ENCODE results near the gene AP2A2. TPM values are rescaled to one million over a fixed set of nuclear protein-coding genes. Genes with fewer than 3 reads are reported as not detected.

Gene AP2A2
- total RNA-seq, 1 experiment from 2014 or later, result 47.1 TPM

DNA sequence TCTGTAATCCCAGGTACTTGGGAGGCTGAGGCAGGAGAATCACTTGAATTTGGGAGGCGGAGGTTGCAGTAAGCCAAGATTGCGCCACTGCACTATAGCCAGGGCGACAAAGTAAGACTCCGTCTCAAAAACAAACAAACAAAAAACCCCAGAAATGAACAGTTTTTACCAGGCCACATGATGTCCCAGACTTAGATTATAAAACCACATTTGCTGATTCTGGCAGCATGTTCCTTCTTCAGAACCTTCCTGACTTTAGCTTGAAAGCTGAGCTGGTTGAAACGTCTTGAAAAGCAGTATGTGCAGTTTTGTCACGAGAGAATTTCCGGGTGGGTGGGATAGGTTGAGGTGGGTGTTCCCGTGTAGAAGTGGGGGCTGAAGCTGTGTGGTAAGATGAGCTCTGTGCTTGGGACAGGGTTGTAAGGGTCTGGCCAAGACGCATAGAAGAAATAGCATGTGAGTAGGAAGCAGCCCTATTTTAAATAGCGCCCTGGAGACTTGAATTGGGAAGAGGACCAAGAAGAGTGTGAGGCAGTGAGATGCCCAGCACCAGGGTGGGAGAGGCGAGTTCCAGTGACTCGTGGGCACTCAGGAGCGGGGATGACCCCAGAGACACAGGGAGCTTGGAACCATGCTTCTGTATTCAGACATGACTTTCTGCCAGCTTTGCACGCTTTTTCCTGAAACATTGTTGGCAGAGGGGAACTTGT lies 7.6 kb downstream of the AP2A2 start:
- H3K36me3 Mint-ChIP-seq, result peaks cover 2% of the 10 kb centered on the region; the same call in 1 of the 2 replicates
- no peak for TF ChIP-seq SOX15 (CRISPR knock-in tag; IDR thresholded peaks at IDR 0.05)
- TF ChIP-seq, protein P1, sequence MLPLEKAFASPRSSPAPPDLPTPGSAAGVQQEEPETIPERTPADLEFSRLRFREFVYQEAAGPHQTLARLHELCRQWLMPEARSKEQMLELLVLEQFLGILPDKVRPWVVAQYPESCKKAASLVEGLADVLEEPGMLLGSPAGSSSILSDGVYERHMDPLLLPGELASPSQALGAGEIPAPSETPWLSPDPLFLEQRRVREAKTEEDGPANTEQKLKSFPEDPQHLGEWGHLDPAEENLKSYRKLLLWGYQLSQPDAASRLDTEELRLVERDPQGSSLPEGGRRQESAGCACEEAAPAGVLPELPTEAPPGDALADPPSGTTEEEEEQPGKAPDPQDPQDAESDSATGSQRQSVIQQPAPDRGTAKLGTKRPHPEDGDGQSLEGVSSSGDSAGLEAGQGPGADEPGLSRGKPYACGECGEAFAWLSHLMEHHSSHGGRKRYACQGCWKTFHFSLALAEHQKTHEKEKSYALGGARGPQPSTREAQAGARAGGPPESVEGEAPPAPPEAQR (CRISPR knock-in tag; IDR thresholded peaks at IDR 0.05), result no peak
- no peak for TF ChIP-seq ATF1 (CRISPR knock-in tag; IDR thresholded peaks at IDR 0.05)
- no peak for TF ChIP-seq RORB (CRISPR knock-in tag; IDR thresholded peaks at IDR 0.05)
- TF ChIP-seq GABPB1 (CRISPR knock-in tag; IDR thresholded peaks at IDR 0.05), result no peak
- ChIA-PET POLR2A (no interaction called here), CTCF (interaction anchor here (1.6 to 2.6 kb wide), 3 partner anchors 8 to 13 kb away, joined by 6 to 9 read pairs (median 6); no protein-coding TSS in a partner anchor)
- H3K27ac Mint-ChIP-seq, result peak overlapping the region; percentile 93
- H3K4me1 Mint-ChIP-seq, result peaks cover 59% of the 10 kb centered on the region
- no peaks in the 10 kb centered on the region for H3K9me3 Mint-ChIP-seq
- peak overlapping the region; percentile 45 for H3K4me3 Mint-ChIP-seq
- no peak for DNase-seq (ENCODE audit: low spot score)
- no peaks in the 10 kb centered on the region for H3K27me3 Mint-ChIP-seq (ENCODE audit: low read depth)
- ATAC-seq, result no peak

DNA sequence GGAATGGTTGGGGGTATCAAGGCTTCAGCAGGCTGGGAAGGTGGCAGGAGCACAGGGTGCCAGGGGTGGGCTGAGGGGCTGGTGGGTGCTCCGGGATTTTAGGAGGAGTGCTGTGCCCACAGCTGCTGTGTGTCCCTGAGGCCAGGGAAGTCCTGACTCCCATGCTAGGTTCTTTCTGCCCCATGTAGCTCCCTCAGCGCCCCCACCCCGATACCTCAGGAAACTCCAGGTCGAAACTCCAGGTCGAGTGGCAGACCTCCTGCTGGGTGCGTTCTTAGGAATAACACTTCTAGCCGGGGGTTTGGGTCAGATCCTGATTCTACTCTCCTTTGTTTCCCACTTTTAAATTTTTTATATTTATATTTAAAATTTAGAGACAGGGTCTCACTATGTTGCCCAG lies 8.3 kb downstream of the AP2A2 start:
- DNase-seq (ENCODE audit: low spot score) (no peak), ATAC-seq (no peak)
- H3K36me3 Mint-ChIP-seq, result peaks cover 2% of the 10 kb centered on the region; the same call in 1 of the 2 replicates
- H3K4me1 Mint-ChIP-seq, result peaks cover 60% of the 10 kb centered on the region
- no peaks in the 10 kb centered on the region for H3K27me3 Mint-ChIP-seq (ENCODE audit: low read depth)
- TF ChIP-seq GABPB1 (CRISPR knock-in tag; IDR thresholded peaks at IDR 0.05) (no peak), GTF2I (CRISPR knock-in tag; conservative IDR thresholded peaks at IDR 0.05) (0 out of 2 replicates have a peak, but pooled peaks have one; percentile 39)
- peak overlapping the region; percentile 45 for H3K4me3 Mint-ChIP-seq
- H3K9me3 Mint-ChIP-seq, result no peaks in the 10 kb centered on the region
- H3K27ac Mint-ChIP-seq, result peak overlapping the region; percentile 93
- POLR2A ChIA-PET, result interaction anchor here (0.6 kb wide), 1 partner anchor 15 kb away, joined by 3 read pairs; no protein-coding TSS in a partner anchor
- CTCF ChIA-PET, result interaction anchor here (1.1 to 2.6 kb wide), 4 partner anchors 9 to 35 kb away, joined by 3 to 9 read pairs (median 6); no protein-coding TSS in a partner anchor

DNA sequence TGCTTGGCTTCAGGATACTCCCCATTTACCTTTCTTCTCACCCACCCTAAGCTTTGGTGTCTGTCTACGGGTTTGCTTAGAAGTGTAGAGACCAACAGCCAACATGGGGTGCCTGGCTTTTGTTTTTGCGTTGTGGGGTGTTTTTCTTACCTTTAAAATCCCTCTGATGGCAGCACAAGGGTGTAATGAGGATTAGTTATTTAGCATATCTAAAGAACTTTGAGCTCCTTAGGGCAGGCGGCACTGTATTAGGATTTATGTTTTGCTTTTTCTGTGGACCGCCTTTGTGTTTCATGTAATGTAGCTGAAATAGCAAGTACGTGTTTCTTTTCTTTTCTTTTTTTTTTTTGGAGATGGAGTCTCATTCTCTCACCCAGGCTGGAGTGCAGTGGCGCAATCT lies 8.9 kb downstream of the AP2A2 start:
- no peaks in the 10 kb centered on the region for H3K27me3 Mint-ChIP-seq (ENCODE audit: low read depth)

DNA sequence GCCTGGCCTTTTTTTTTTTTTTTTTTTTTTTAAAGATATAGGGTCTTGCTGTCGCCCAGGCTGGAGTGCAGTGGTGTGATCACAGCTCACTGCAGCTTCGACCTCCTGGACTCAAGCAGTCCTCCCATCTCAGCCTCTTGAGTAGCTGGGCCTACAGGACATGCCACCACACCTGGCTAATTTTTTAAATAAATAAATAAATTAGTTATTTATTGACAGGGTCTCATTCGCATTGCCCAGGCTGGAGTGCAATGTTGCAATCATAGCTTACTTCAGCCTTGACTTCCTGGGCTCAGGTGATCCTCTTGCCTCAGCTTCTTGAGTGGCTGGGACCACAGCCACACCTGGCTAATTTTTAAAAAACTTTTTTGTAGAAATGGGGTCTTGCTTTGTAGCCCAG lies 10.5 kb downstream of the AP2A2 start:
- CTCF ChIA-PET, result interaction anchor here (1.3 kb wide), 1 partner anchor 11 kb away, joined by 4 read pairs; no protein-coding TSS in a partner anchor
- TF ChIP-seq GABPB1 (CRISPR knock-in tag; IDR thresholded peaks at IDR 0.05) (0 out of 2 replicates have a peak, but pooled peaks have one; percentile 27), ZNF416 (CRISPR knock-in tag; IDR thresholded peaks at IDR 0.05) (no peak), FOXP1 (CRISPR knock-in tag; IDR thresholded peaks at IDR 0.05; ENCODE audit: borderline replicate concordance) (no peak), TEAD1 (CRISPR knock-in tag; IDR thresholded peaks at IDR 0.05) (no peak), NR2C2 (CRISPR knock-in tag; IDR thresholded peaks at IDR 0.05) (no peak), CREB1 (CRISPR knock-in tag; IDR thresholded peaks at IDR 0.05) (no peak)
- TF ChIP-seq, protein P2, sequence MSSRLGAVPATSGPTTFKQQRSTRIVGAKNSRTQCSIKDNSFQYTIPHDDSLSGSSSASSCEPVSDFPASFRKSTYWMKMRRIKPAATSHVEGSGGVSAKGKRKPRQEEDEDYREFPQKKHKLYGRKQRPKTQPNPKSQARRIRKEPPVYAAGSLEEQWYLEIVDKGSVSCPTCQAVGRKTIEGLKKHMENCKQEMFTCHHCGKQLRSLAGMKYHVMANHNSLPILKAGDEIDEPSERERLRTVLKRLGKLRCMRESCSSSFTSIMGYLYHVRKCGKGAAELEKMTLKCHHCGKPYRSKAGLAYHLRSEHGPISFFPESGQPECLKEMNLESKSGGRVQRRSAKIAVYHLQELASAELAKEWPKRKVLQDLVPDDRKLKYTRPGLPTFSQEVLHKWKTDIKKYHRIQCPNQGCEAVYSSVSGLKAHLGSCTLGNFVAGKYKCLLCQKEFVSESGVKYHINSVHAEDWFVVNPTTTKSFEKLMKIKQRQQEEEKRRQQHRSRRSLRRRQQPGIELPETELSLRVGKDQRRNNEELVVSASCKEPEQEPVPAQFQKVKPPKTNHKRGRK (CRISPR knock-in tag; IDR thresholded peaks at IDR 0.05; ENCODE audit: borderline replicate concordance), result no peak
- TF ChIP-seq, protein P3, sequence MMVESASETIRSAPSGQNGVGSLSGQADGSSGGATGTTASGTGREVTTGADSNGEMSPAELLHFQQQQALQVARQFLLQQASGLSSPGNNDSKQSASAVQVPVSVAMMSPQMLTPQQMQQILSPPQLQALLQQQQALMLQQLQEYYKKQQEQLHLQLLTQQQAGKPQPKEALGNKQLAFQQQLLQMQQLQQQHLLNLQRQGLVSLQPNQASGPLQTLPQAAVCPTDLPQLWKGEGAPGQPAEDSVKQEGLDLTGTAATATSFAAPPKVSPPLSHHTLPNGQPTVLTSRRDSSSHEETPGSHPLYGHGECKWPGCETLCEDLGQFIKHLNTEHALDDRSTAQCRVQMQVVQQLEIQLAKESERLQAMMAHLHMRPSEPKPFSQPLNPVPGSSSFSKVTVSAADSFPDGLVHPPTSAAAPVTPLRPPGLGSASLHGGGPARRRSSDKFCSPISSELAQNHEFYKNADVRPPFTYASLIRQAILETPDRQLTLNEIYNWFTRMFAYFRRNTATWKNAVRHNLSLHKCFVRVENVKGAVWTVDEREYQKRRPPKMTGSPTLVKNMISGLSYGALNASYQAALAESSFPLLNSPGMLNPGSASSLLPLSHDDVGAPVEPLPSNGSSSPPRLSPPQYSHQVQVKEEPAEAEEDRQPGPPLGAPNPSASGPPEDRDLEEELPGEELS (CRISPR knock-in tag; IDR thresholded peaks at IDR 0.05), result no peak
- DNase-seq (ENCODE audit: low spot score) (no peak), ATAC-seq (no peak)
- Mint-ChIP-seq H3K9me3 (no peaks in the 10 kb centered on the region), H3K36me3 (peaks cover 2% of the 10 kb centered on the region; the same call in 1 of the 2 replicates), H3K27ac (no peak overlapping the region), H3K27me3 (ENCODE audit: low read depth) (no peaks in the 10 kb centered on the region), H3K4me1 (peaks cover 72% of the 10 kb centered on the region), H3K4me3 (no peak overlapping the region)
- POLR2A ChIA-PET, result interaction anchor here (0.6 to 0.7 kb wide), 2 partner anchors 73 to 216 kb away, joined by 3 to 6 read pairs; no protein-coding TSS in a partner anchor

More for the DNA sequence above, 8.9 kb downstream of the AP2A2 start:
- Mint-ChIP-seq H3K36me3 (peaks cover 2% of the 10 kb centered on the region; the same call in 1 of the 2 replicates), H3K4me3 (peak overlapping the region; percentile 46; the same call in 1 of the 2 replicates), H3K4me1 (peaks cover 61% of the 10 kb centered on the region), H3K9me3 (no peaks in the 10 kb centered on the region), H3K27ac (peak overlapping the region; percentile 95)
- POLR2A ChIA-PET, result interaction anchor here (0.6 kb wide), 2 partner anchors 16 to 19 kb away, joined by 3 to 4 read pairs; no protein-coding TSS in a partner anchor
- TF ChIP-seq ESRRA (CRISPR knock-in tag; IDR thresholded peaks at IDR 0.05; ENCODE audit: borderline replicate concordance), result no peak
- TF ChIP-seq, protein P4, sequence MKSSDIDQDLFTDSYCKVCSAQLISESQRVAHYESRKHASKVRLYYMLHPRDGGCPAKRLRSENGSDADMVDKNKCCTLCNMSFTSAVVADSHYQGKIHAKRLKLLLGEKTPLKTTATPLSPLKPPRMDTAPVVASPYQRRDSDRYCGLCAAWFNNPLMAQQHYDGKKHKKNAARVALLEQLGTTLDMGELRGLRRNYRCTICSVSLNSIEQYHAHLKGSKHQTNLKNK (CRISPR knock-in tag; IDR thresholded peaks at IDR 0.05), result no peak
- no peak for TF ChIP-seq ZNF219 (CRISPR knock-in tag; IDR thresholded peaks at IDR 0.05; ENCODE audit: borderline replicate concordance)
- TF ChIP-seq OVOL2 (CRISPR knock-in tag; IDR thresholded peaks at IDR 0.05; ENCODE audit: borderline replicate concordance), result no peak
- no peak for TF ChIP-seq JAZF1 (CRISPR knock-in tag; IDR thresholded peaks at IDR 0.05)
- TF ChIP-seq TP53 (CRISPR knock-in tag; IDR thresholded peaks at IDR 0.05), result no peak
- no peak for TF ChIP-seq TCF7 (CRISPR knock-in tag; IDR thresholded peaks at IDR 0.05; ENCODE audit: low read depth)
- TF ChIP-seq HMGA2 (CRISPR knock-in tag; IDR thresholded peaks at IDR 0.05), result no peak
- TF ChIP-seq SMAD4 (CRISPR knock-in tag; IDR thresholded peaks at IDR 0.05), result no peak
- TF ChIP-seq, protein P5, sequence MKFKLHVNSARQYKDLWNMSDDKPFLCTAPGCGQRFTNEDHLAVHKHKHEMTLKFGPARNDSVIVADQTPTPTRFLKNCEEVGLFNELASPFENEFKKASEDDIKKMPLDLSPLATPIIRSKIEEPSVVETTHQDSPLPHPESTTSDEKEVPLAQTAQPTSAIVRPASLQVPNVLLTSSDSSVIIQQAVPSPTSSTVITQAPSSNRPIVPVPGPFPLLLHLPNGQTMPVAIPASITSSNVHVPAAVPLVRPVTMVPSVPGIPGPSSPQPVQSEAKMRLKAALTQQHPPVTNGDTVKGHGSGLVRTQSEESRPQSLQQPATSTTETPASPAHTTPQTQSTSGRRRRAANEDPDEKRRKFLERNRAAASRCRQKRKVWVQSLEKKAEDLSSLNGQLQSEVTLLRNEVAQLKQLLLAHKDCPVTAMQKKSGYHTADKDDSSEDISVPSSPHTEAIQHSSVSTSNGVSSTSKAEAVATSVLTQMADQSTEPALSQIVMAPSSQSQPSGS (CRISPR knock-in tag; IDR thresholded peaks at IDR 0.05; ENCODE audit: borderline replicate concordance, low read depth), result no peak
- TF ChIP-seq ZNF396 (CRISPR knock-in tag; IDR thresholded peaks at IDR 0.05; ENCODE audit: borderline replicate concordance), result no peak
- DNase-seq (ENCODE audit: low spot score) (no peak), ATAC-seq (peak; percentile 38)
- CTCF ChIA-PET, result interaction anchor here (0.7 to 2.6 kb wide), 6 partner anchors 9 to 454 kb away, joined by 3 to 9 read pairs (median 5); no protein-coding TSS in a partner anchor

All from WTC11 (cell line).